Peyer's patch (tissue), 4 donors: ENCODE measurements around the gene NLGN2. TPM values are rescaled to one million over a fixed set of nuclear protein-coding genes. Genes with fewer than 3 reads are reported as not detected.
A peak's percentile ranks its signal among the peaks of the same experiment; 100 is the strongest.

Experiments used
- DNase-seq, 3 donors: peaks; one replicate each; pipeline ENCODE4 v3.0.0-alpha.2; 2017 to 2019
- H3K27ac ChIP-seq, 4 donors: fragments of 200-600 bp; sonication (generic); one replicate each; pipeline ENCODE4 v1.5.1; 2016 to 2019
- H3K27me3 ChIP-seq, 2 donors: fragments of 200-600 bp; sonication (generic); one replicate each; pipeline ENCODE4 v1.5.1; 2019
- H3K36me3 ChIP-seq, 3 donors: fragments of 200-600 bp; sonication (generic); one replicate each; pipeline ENCODE4 v1.5.1; 2016 to 2019
- H3K4me1 ChIP-seq, 4 donors: fragments of 200-600 bp; sonication (generic); one replicate each; pipeline ENCODE4 v1.5.1; 2016 to 2019
- H3K4me3 ChIP-seq, 4 donors: fragments of 200-600 bp; sonication (generic); 1 replicate in 3 of 4; 2 replicates in 1 of 4; pipeline ENCODE4 v1.5.1; 2016 to 2019; ENCODE audit warnings: mild to moderate bottlenecking in 1 of 4
- H3K9me3 ChIP-seq, 4 donors: fragments of 200-600 bp; sonication (generic); one replicate each; pipeline ENCODE4 v1.5.1; 2016 to 2019; ENCODE audit warnings: mild to moderate bottlenecking in 1 of 4
- CTCF ChIP-seq, 6 experiments: fragments of 450-650 bp in 4 of 6; fragments of 200-600 bp in 2 of 6; sonication (generic) in 1 of 6; IDR thresholded peaks; one replicate each; pipeline ENCODE4 v1.5.1; 2017 to 2019; ENCODE audit warnings: antibody characterized with exemption in 6 of 6, mild to moderate bottlenecking in 3 of 6, moderate library complexity in 1 of 6
- POLR2A ChIP-seq, 2 donors: fragments of 450-650 bp; IDR thresholded peaks; one replicate each; pipeline ENCODE4 v1.5.1; 2017; ENCODE audit warnings: antibody characterized with exemption in 2 of 2, mild to moderate bottlenecking in 2 of 2, moderate library complexity in 2 of 2
- total RNA-seq, 4 donors: library from RNA; depleted of rRNA; stranded (reverse); fragments of >200 nt; gene quantifications; one replicate each; pipeline ENCODE4 v1.1.0, GENCODE V29; 2016

The NLGN2 gene
- total RNA-seq, 4 donors from 2014 or later, result 0.88 to 9.9 (median 5.8) TPM

GRCh38 chr17:7408252-7408727 lies 645 bp downstream of the NLGN2 start:
- H3K4me1 ChIP-seq, result peaks cover 0 to 7% (median under 1%) of the 10 kb centered on the region in 4 donors
- no peaks in the 10 kb centered on the region for H3K9me3 ChIP-seq
- no peaks in the 10 kb centered on the region for H3K36me3 ChIP-seq
- no peak for DNase-seq
- no peak for TF ChIP-seq CTCF (IDR thresholded peaks at IDR 0.05)
- no peak for TF ChIP-seq POLR2A (IDR thresholded peaks at IDR 0.05)
- H3K27me3 ChIP-seq, result no peaks in the 10 kb centered on the region
- H3K27ac ChIP-seq, result no peak overlapping the region
- peak overlapping the region in 1 of 4 donors; percentile 14 for H3K4me3 ChIP-seq

GRCh38 chr17:7408863-7409262 lies 1.2 kb downstream of the NLGN2 start:
- Histone ChIP-seq H3K27ac (no peak overlapping the region), H3K9me3 (no peaks in the 10 kb centered on the region), H3K4me1 (peaks cover 0 to 7% (median 0%) of the 10 kb centered on the region in 4 donors), H3K36me3 (no peaks in the 10 kb centered on the region), H3K27me3 (no peaks in the 10 kb centered on the region), H3K4me3 (no peak overlapping the region)
- no peak for DNase-seq
- no peak for TF ChIP-seq CTCF (IDR thresholded peaks at IDR 0.05)
- TF ChIP-seq POLR2A (IDR thresholded peaks at IDR 0.05), result no peak

DNA sequence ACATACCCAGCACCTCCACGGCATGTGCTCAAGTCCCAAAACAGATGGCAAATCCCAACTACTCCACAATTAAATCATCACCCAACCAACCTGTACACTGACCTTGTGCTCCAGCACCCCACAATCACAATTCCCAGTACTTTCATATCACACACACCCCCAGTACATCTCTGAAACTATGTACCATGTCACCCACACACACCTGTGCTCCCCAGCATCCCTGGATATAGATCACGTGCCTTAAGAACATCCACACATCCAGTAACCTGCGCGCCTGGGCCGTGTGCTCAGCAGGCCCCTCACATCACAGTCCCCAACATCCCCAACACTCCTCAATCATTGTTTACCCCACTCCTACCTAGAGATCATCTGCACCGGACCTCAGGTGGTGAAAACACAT lies 2.1 kb downstream of the NLGN2 start:
- H3K27me3 ChIP-seq, result no peaks in the 10 kb centered on the region
- H3K27ac ChIP-seq, result no peak overlapping the region
- H3K4me3 ChIP-seq, result no peak overlapping the region
- no peak for DNase-seq
- H3K36me3 ChIP-seq, result no peaks in the 10 kb centered on the region
- H3K4me1 ChIP-seq, result peaks cover 0 to 7% (median 0%) of the 10 kb centered on the region in 4 donors
- H3K9me3 ChIP-seq, result no peaks in the 10 kb centered on the region
- TF ChIP-seq CTCF (IDR thresholded peaks at IDR 0.05), result no peak
- no peak for TF ChIP-seq POLR2A (IDR thresholded peaks at IDR 0.05)

GRCh38 chr17:7410634-7411426 lies 3.2 kb downstream of the NLGN2 start:
- TF ChIP-seq CTCF (IDR thresholded peaks at IDR 0.05), result no peak
- TF ChIP-seq POLR2A (IDR thresholded peaks at IDR 0.05), result no peak
- no peaks in the 10 kb centered on the region for H3K9me3 ChIP-seq
- no peak overlapping the region for H3K4me3 ChIP-seq
- H3K36me3 ChIP-seq, result no peaks in the 10 kb centered on the region
- no peak for DNase-seq
- no peaks in the 10 kb centered on the region for H3K27me3 ChIP-seq
- no peak overlapping the region for H3K27ac ChIP-seq
- H3K4me1 ChIP-seq, result no peaks in the 10 kb centered on the region

DNA sequence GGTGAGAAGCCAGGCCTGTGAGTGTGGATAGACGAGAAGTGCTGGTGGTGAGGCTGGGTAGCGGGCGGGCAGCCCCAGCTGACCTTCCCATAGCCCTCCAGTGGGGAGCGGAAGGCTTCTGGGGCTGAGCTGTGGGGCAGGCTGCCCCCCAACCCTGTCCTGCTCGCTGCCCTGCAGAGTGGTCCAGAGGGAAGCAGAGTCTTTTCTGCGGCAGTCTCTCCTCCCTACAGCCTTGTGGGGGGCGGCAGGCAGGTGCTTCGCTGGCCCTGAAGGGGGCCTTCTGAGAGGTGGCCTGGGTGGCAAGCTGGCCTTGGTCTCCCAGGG lies 3.7 kb downstream of the NLGN2 start:
- Histone ChIP-seq H3K27ac (no peak overlapping the region), H3K9me3 (no peaks in the 10 kb centered on the region), H3K4me1 (no peaks in the 10 kb centered on the region), H3K27me3 (no peaks in the 10 kb centered on the region), H3K4me3 (no peak overlapping the region), H3K36me3 (no peaks in the 10 kb centered on the region)
- DNase-seq, result no peak
- no peak for TF ChIP-seq CTCF (IDR thresholded peaks at IDR 0.05)
- TF ChIP-seq POLR2A (IDR thresholded peaks at IDR 0.05), result no peak
